DMS 273 treated with DMSO at 0.1 percent for 48 hours (cell line): ENCODE data around the gene PSMB11.

Experiments
- DNase-seq: peaks from one replicate; lab custom pipeline; 2025; lab: John Stamatoyannopoulos, UW

PSMB11 gene

GRCh38 chr14:23043754-23044153 is 1.7 kb downstream of the PSMB11 start:
- no peak for DNase-seq

DNA sequence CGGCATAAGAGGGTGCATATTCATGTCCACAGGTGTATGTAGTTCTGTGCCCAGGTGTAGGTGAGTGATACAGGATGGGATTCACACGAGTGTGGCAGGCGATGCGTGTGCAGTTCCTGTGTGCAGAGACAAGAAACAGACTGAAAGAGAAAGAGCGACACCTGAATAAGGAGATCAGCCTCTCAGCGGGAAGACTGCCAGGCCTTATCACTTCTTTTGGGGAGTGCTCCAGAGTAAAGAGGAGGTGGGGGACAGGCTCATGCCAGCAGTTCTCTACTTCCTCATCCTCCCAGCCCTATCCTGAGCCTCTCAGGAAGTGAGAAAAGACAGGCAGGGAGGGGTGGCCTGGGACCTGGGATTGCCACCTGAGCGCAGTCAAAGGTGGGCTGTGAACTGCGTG is 2.8 kb downstream of the PSMB11 start:
- no peak for DNase-seq

- no peak for DNase-seq
These were observed 3.7 kb downstream of the PSMB11 start for GRCh38 chr14:23045419-23046357.

DNA sequence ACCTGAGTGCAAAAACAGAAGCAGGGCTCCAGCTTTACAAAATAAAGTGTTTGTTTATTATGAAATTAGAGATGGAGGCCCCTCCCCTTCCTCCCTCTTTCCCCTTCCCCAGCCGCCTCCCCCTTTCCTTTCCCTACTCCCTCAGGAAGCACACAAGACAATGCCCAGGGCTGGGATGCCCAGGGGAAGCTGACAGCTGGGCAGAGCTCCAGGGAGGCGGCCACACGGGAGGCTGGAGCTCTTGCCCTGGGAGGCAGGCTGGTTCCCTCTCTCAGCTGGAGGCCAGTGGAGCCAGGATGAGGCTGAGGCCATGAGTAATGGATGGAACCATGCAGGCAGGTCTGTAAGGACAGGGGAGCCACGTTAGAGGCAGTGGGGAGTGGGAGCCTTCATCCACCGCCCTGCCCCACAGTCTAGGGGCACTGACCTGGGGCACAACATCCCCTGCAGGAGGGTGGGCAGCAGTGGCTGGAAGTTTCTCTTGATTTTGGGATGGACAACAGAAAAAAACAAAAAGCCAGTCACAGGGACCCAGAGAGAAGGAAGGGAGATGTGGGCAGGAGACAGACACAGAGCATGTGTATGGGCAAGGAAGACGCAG is 5.1 kb downstream of the PSMB11 start:
- DNase-seq = no peak

GRCh38 chr14:23047751-23048693 is 6.0 kb downstream of the PSMB11 start:
- DNase-seq = no peak

DNA sequence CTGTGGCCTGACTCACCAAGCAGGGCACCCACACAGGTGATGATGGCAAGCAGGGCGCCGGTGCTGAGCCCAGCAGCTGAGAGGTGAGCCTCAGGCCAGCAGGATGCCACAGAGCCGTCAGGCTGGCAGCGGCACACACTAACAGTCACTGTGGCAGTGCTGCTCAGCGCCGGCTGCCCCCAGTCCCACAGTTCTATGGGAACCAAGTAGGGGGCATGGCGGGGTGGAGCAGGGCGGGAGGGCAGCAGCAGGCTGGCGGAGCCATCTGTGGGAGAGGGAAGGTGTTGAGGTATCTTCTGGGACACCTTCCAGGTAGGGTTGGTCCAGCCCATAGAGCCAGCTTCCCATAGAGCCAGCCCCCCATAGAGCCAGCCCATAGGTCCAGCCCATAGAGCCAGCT is 7.0 kb downstream of the PSMB11 start:
- no peak for DNase-seq

- DNase-seq = no peak
These were observed 9.4 kb downstream of the PSMB11 start for GRCh38 chr14:23051141-23052057.

DNA sequence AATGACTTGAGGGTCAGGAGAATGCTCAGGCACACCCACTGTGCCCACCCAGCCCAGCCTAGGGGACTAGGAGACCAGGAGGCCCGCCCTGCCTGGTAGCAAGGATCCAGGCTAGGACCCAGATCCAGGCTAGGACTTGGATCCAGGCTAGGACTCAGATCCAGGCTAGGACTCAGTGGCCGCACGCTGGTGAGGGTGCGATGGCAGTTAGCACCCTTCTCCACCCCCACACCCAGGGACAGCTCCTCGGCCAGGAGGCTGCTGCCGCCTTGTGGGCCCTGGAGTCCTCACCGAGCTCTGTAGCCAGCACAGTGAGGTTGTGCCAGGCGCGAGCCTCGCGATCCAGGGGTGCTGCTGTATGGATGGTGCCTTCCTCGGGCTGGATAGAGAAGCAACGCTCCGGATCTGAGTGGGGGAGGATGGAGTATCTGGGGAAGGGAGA is 10.2 kb downstream of the PSMB11 start:
- no peak for DNase-seq

DNA sequence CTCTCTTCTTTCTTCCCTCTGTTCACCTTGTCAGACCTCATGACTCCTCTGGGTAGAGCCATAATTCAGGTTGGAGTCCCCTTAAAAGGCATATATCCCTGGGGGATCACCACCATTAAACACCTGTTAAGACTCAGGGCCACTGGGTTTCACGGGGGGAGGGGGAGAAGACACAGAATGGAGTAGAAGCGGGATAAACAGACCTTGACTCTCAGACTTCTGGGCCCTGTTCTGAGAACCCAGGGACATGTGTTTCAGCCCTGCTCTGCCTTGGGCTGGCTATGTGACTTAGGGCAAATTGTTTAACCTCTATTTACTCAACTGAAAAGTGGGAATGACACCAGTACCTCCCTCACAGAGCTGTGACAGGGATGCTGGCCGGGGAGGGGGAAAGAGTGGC is 10.7 kb downstream of the PSMB11 start:
- no peak for DNase-seq

- no peak for DNase-seq
These were observed 11.4 kb downstream of the PSMB11 start for GRCh38 chr14:23053426-23053825.

DNA sequence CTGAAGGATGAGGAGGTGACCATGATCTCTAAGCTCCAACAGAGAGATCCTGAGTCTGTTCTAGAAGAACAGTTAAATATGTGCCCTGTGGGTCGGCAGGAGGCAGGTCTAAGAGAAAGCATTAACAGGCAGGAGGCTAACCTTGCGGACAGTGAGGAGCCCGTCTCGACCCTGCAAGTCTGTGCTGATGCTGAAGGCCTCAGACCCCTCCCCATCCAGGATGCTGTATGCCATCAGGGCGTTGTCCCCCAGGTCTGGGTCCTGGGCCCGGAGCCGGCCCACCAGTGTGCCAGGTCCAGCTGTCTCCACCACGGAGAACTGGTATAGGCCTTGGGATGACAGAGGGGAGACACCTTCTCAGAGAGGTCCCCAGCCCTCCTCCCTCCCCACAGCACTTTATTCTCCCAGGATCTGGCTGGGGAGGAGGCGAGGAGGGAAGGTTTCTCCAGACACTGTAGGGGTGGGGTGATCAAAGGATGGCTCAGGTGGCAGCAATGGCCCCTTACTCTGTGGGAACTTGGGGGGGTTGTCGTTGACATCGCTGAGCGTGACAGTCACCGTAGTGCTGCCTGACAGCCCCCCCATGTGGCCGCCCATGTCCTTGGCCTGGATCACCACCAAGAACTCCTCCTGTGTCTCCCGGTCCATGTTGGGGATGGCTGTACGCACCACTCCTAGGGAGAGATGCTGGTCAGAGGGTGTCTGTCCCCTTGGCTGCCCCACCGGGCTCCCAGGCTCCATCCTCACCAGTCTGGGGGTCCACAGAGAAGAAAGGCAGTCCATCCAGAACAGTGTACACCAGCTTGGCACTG is 12.2 kb downstream of the PSMB11 start:
- no peak for DNase-seq

DNA sequence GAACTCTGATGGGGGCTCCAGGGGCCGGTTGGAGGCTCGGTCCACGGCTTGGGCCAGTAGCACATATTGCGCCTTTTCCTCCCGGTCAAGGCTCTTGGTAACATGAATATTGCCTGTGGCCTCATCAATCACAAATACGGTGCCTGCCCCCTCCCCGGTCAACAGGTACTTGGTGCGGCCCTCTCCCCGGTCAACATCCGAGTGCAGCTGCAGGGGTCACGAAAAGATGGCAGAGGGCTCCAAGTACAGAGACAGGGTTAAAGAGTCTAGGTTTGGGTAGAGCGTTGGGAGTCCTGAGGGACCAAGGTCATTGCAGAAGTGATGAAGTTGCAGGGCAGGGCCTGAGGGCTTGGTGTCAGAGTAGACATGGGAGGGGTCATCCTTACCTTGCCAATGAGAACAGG is 13.1 kb downstream of the PSMB11 start:
- no peak for DNase-seq

GRCh38 chr14:23055621-23056144 is 13.7 kb downstream of the PSMB11 start:
- no peak for DNase-seq

- DNase-seq = no peak
These were observed 14.3 kb downstream of the PSMB11 start for GRCh38 chr14:23056145-23056955.

DNA sequence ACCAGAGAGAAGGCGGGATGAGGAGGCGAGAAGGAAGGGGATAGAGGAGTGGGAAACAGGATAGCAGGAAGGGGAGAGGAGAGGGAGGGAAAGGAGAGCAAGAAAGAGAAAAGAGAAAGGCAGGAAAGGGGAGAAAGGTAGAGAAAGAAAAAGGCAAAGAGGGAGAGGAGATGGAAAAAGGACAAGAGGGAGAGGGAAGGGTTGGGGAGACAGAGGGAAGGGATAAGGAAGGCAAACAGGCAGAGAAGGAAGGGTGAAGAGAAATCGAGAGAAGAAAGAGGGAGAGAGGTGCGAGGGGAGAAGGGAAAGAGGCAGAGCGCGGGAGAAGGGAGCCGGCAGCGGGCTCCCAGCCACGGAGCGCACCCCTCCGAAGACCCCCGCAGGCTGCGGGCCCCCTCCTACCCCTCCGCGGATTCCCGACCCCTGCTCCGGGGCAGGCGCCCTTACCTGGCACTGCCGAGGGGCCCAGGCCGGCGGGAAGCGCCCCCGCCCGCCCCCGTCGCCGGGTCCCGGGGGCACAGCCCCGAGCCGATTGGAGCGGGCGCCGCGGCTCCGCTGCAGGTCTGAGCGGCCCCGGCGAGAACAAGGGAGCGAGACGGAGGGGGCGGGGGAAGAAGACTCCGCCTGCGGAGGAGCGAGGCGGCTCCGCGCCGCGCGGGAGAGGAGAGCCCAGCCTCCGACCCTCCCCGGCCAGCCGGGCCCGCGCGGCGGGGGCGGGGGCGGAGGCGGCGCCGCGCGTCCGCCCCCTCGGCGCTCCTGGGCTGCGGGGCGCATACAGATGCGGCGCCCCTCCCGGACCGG is 15.1 kb downstream of the PSMB11 start, which contains the start of gene CDH24:
TSS of gene CDH24 (minus strand) at position 565 of the 801 bp plus-strand sequence. CDS start 1,787 bp downstream, outside the sequence.
- no peak for DNase-seq

GRCh38 chr14:23057757-23058653 is 16.0 kb downstream of the PSMB11 start:
- DNase-seq = no peak
